NT2/D1 (cell line): ENCODE measurements around the gene OR13J1.

Source experiments
- DNase-seq: peaks from one replicate; pipeline ENCODE4 v3.0.0-alpha.2; 2011; ENCODE audit warnings: low read depth, low spot score
- H3K27me3 ChIP-seq: 2 replicates; pipeline ENCODE4 v1.6.0; 2011; ENCODE audit warnings: mild to moderate bottlenecking; ENCODE audit not compliant: insufficient read length, insufficient read depth
- H3K36me3 ChIP-seq: 2 replicates; pipeline ENCODE4 v1.6.1; 2011; ENCODE audit warnings: mild to moderate bottlenecking, low read length, mixed read lengths; ENCODE audit not compliant: insufficient read depth, insufficient read length
- H3K4me1 ChIP-seq: 2 replicates; pipeline ENCODE4 v1.5.1; 2011; ENCODE audit not compliant: insufficient read depth, insufficient read length
- H3K4me3 ChIP-seq: 2 replicates; pipeline ENCODE4 v1.5.1; 2011; ENCODE audit warnings: low read depth; ENCODE audit not compliant: insufficient read length
- H3K9ac ChIP-seq: 2 replicates; pipeline ENCODE4 v1.6.0; 2011; ENCODE audit warnings: low read depth; ENCODE audit not compliant: insufficient read length
- H3K9me3 ChIP-seq: 2 replicates; pipeline ENCODE4 v1.5.1; 2011; ENCODE audit warnings: mild to moderate bottlenecking, low read length; ENCODE audit not compliant: insufficient read depth
- SUZ12 ChIP-seq: IDR thresholded peaks from 2 replicates; pipeline ENCODE4 v1.6.1; 2011; ENCODE audit not compliant: insufficient read length, insufficient read depth; ENCODE audit errors: extremely low read depth
- YY1 ChIP-seq: IDR thresholded peaks from 2 replicates; pipeline ENCODE4 v1.6.1; 2011; ENCODE audit not compliant: insufficient read length, insufficient read depth
- ZNF274 ChIP-seq: IDR thresholded peaks from 2 replicates; pipeline ENCODE4 v1.6.1; 2011; ENCODE audit warnings: mild to moderate bottlenecking, low read depth, low read length

Gene OR13J1

GRCh38 chr9:35826071-35826701 lies 44.0 kb downstream of the OR13J1 start:
- TF ChIP-seq SUZ12 (no peak), ZNF274 (no peak), YY1 (no peak)
- H3K4me1 ChIP-seq, result no peaks in the 10 kb centered on the region
- no peak overlapping the region for H3K4me3 ChIP-seq
- H3K27me3 ChIP-seq, result no peaks in the 10 kb centered on the region
- H3K9ac ChIP-seq, result no peak overlapping the region
- no peak for DNase-seq
- no peaks in the 10 kb centered on the region for H3K36me3 ChIP-seq
- no peaks in the 10 kb centered on the region for H3K9me3 ChIP-seq

- TF ChIP-seq YY1, result no peak
- TF ChIP-seq ZNF274, result no peak
- TF ChIP-seq SUZ12, result no peak
- DNase-seq, result no peak
- no peak overlapping the region for H3K9ac ChIP-seq
- H3K36me3 ChIP-seq, result no peaks in the 10 kb centered on the region
- H3K4me1 ChIP-seq, result no peaks in the 10 kb centered on the region
- no peaks in the 10 kb centered on the region for H3K27me3 ChIP-seq
- H3K4me3 ChIP-seq, result no peak overlapping the region
- H3K9me3 ChIP-seq, result no peaks in the 10 kb centered on the region
These were observed 47.3 kb downstream of the OR13J1 start for GRCh38 chr9:35822926-35823325.

DNA sequence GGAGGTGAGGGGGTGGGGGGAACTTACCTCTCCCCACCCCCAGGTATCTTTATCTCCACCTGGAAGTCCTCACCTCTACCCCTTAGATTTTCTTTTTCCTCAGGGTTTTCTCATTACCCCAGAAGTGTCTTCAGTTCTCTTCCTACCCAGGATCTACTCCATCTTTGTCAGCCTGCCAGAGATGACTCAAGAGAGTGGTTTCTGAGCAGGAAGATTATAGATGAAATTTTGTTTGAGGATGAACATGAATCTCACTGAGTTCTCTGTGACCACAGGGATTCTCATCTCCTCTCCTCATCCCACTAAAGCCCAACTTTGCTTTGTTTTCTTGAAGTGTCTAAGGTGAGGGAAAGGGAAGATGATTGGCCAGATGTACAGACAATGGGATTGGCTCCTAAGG lies 50.1 kb downstream of the OR13J1 start:
- H3K36me3 ChIP-seq, result no peaks in the 10 kb centered on the region
- DNase-seq, result no peak
- no peak for TF ChIP-seq YY1
- TF ChIP-seq SUZ12, result no peak
- TF ChIP-seq ZNF274, result no peak

More for the DNA sequence above, 50.1 kb downstream of the OR13J1 start:
- H3K9ac ChIP-seq, result no peak overlapping the region
- no peaks in the 10 kb centered on the region for H3K27me3 ChIP-seq
- no peaks in the 10 kb centered on the region for H3K4me1 ChIP-seq
- H3K9me3 ChIP-seq, result no peaks in the 10 kb centered on the region
- no peak overlapping the region for H3K4me3 ChIP-seq
